GDM1 (cell line): ENCODE results near the gene GBX1.

Experiments used
- DNase-seq: peaks from one replicate; lab custom pipeline; 2025; lab: John Stamatoyannopoulos, UW

GBX1 gene

DNA sequence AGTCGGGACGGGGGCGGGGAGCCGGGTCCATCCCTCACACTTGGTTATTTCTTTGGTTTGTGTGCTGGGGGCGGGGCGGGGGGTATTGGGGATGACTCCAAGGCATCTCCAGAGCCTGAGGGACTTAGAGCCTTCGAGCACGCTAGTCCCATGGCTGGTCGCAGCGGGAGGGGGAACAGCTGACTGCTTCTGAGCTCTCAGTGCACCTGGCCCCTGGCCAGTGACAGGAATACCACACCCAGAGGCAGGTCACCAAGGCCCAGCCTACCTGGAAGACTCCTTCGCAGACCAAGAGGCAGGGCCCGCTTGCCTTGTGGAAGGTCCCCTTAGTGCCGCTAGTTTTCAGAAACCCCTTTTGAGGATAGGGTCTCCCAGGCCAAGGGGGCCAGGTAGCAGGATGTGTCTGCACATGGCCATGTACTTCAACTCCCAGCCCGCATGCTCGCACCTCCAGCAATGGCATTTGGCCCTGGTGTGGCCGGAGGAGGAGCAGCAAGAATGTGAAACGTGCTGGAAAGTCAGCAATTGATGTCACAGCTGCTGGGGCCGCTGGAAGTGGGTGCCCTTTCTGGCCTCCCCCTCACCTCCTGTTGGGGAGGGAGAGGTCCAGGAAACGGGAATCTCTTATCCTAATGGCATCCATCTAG lies 40.9 kb downstream of the GBX1 start:
- no peak for DNase-seq

GRCh38 chr7:151125846-151126481 lies 41.5 kb downstream of the GBX1 start:
- DNase-seq = no peak

GRCh38 chr7:151125470-151125845 lies 42.0 kb downstream of the GBX1 start:
- DNase-seq = no peak

- no peak for DNase-seq
Measured at GRCh38 chr7:151124899-151125399, 42.5 kb downstream of the GBX1 start.

- DNase-seq = no peak
Measured at GRCh38 chr7:151124481-151124880, 43.0 kb downstream of the GBX1 start.

DNA sequence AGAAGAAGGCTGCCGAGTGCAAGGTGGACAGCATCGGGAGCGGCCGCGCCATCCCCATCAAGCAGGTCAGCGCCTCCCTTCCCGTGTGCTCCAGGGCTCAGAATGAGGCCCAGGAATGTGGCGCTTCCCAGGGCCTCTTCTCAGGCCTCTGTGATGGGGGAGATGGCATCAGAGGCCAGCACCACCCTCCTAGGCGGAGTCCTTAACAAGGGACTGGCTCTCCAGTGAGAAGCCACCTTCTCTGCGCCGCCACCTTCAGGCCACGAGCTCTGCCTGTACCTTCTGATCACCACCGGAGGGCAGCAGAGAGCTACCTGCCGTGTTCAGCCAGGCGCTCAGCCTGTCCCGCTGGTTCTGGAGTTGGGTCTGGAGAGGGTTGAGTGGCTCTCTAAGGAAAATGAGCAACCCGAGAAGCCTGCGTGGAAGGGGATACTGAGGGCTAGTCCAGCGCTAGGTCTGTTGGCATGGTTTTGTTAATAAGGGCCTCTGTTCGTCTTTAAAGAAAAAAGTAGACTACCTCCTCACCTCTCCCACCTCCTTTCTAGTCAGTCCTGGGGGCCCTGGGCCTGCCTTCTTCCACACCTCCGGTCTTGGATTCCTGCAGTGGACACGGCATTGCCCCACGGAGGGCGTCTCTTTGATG lies 43.6 kb downstream of the GBX1 start:
- peak; percentile 52 for DNase-seq

- no peak for DNase-seq
Measured at GRCh38 chr7:151123158-151123821, 44.2 kb downstream of the GBX1 start.

DNA sequence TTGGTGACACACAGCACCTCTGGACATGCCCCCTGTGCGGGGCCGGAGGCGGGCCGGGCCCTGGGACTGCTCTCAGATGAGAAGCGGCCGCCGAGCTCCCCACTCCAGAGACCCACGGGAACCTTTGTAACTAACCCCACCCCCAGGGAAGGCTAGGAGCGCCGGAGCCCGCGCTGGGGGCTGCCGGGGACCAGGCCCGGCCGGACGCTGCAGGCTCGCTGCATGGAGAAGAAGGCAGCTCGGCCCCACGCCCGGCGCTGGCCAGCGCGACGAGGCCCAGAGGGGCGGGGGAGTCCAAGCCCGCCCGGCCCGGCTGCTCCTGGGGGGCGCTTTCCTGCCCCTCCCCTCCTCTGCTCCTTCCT lies 44.7 kb downstream of the GBX1 start:
- DNase-seq = no peak

DNA sequence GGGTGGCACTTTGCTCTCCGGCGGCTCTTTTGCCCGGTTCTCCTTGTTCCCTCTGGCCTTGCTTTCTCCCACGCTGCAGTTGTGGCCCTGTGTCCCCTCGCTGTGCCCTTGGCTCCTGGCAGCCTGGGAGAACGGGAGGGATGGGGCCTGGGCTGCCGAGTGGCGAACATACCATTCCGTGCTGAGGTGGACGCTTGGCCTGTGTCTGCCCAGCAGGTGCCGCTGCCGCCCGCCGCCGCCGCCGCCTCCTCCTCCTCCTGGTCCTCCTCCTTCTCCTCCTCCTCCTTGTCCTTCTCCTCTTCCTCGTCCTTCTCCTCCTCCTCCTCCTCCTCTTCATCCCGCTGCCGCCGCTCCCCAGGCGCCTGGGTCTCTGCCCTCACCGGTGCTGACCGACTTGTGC lies 45.2 kb downstream of the GBX1 start:
- DNase-seq = no peak

GRCh38 chr7:151121380-151122170 lies 45.9 kb downstream of the GBX1 start:
- no peak for DNase-seq

GRCh38 chr7:151120896-151121295 lies 46.6 kb downstream of the GBX1 start:
- no peak for DNase-seq

DNA sequence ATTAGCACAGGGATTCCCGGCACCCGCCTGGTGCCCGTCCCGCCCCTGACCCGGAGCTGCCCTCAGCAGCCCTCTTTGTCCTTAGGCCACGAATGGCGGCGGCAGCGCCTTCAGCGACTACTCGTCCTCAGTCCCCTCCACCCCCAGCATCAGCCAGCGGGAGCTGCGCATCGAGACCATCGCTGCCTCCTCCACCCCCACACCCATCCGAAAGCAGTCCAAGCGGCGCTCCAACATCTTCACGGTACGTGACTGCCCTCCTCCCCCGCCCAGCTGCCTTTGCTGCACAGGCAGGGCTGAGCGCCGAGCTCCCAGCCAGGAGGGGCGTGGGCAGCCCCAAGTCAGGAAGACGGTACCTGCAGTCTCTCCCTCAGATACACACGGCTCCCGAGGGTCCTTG lies 47.6 kb downstream of the GBX1 start:
- DNase-seq = no peak

- no peak for DNase-seq
Measured at GRCh38 chr7:151119055-151119415, 48.5 kb downstream of the GBX1 start.

DNA sequence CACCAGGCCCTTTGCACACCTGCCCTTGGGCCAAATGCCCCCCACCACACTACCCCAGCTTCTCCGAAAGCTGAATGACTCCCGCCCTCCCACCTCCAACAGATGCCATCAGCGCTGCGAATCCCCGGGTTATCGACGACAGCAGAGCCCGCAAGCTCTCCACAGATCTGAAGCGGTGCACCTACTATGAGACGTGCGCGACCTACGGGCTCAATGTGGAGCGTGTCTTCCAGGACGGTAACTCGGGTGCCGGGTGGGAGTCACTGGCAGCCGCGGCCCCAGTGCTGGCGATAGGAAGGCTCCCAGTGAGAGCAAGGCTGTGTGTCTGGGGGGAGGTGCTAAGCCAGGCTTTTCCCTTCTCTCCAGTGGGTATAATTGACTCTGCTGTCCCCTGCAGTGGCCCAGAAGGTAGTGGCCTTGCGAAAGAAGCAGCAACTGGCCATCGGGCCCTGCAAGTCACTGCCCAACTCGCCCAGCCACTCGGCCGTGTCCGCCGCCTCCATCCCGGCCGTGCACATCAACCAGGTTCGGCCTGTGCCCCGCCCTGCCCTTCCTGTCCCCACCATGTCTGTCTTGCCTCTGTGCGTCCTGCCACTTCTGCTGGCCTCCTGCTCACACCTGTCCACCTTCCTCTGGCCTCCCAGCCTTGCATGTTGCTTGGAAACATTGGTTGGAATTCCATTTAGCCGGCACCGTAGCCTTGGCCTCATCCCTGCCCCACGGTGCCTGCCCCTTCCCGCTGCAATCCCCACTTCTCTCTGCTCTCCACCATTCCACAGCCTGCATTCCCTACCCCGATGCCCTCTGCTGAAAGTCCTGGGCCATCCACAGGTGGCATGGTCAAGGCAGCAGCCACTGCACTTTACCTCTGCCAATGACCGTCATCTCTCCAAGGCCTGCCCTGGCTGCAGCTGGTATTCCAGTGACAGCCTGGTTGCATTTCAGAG lies 49.1 kb downstream of the GBX1 start:
- no peak for DNase-seq

DNA sequence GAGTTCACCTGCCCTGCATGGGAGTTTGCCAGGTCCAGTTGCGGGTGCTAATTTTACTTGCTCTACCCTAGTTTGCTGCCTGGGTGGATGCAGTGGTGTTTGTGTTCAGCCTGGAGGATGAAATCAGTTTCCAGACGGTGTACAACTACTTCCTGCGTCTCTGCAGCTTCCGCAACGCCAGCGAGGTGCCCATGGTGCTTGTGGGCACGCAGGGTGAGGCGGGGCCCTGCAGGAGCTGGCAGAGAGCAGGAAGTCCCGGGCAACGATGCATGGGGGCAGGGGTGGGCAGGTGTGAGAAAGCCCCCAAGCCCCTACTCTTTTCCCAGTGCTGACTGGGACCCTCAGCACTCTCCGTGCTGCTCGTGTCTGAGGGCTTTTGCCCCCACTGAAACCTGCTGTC lies 49.9 kb downstream of the GBX1 start:
- DNase-seq = no peak

GRCh38 chr7:151116603-151117440 lies 50.7 kb downstream of the GBX1 start:
- DNase-seq = no peak

- DNase-seq = no peak
Measured at GRCh38 chr7:151115836-151116418, 51.6 kb downstream of the GBX1 start.

- no peak for DNase-seq
Measured at GRCh38 chr7:151115121-151115835, 52.2 kb downstream of the GBX1 start.
